ENCODE results near the gene BCAS3.

The BCAS3 gene

GRCh38 chr17:60717814-60718213, 40.2 kb downstream of the BCAS3 start:
- H3K4me3 ChIP-seq (ENCODE audit: low read depth, low read length): no peak overlapping the region
- DNase-seq (ENCODE audit: low read depth): no peak
- no peak for TF ChIP-seq CTCF (IDR thresholded peaks at IDR 0.05; ENCODE audit: insufficient read depth, low read depth, low read length, missing control alignments)

- DNase-seq (ENCODE audit: low read depth): peak; percentile 79
- TF ChIP-seq CTCF (IDR thresholded peaks at IDR 0.05; ENCODE audit: insufficient read depth, low read depth, low read length, missing control alignments): peak; percentile 81
- H3K4me3 ChIP-seq (ENCODE audit: low read depth, low read length): no peak overlapping the region
These were observed 43.3 kb downstream of the BCAS3 start for GRCh38 chr17:60720763-60721531.

GRCh38 chr17:60724647-60725046, 47.0 kb downstream of the BCAS3 start:
- TF ChIP-seq CTCF (IDR thresholded peaks at IDR 0.05; ENCODE audit: insufficient read depth, low read depth, low read length, missing control alignments): no peak
- DNase-seq (ENCODE audit: low read depth): peak; percentile 20

GRCh38 chr17:60729854-60730253, 52.2 kb downstream of the BCAS3 start:
- no peak for DNase-seq (ENCODE audit: low read depth)
- TF ChIP-seq CTCF (IDR thresholded peaks at IDR 0.05; ENCODE audit: insufficient read depth, low read depth, low read length, missing control alignments): no peak
- no peak overlapping the region for H3K4me3 ChIP-seq (ENCODE audit: low read depth, low read length)

More at GRCh38 chr17:60724647-60725046, 47.0 kb downstream of the BCAS3 start:
- H3K4me3 ChIP-seq (ENCODE audit: low read depth, low read length): no peak overlapping the region

DNA sequence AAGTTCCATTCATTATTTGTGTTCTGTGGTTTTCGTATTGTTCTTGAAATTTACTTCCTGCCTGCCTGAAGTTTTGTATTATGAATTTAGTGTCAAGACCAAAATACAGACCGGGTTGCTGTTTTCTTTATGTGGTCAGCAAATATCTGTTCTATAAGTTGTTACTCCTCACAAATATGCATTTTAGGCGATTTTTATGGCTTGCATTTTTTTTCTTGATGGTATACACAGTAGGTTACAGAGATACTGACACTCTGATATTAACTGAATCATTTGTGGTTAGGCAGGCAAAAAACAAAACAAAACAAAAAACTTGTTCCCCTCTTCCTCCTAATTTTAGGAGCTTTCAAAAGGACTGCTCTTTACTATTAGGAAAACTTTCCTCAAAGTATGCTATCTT, 52.6 kb downstream of the BCAS3 start:
- DNase-seq (ENCODE audit: low read depth): peak; percentile 2
- no peak overlapping the region for H3K4me3 ChIP-seq (ENCODE audit: low read depth, low read length)
- no peak for TF ChIP-seq CTCF (IDR thresholded peaks at IDR 0.05; ENCODE audit: insufficient read depth, low read depth, low read length, missing control alignments)

GRCh38 chr17:60738287-60738686, 60.6 kb downstream of the BCAS3 start:
- no peak for DNase-seq (ENCODE audit: low read depth)
- H3K4me3 ChIP-seq (ENCODE audit: low read depth, low read length): no peak overlapping the region
- no peak for TF ChIP-seq CTCF (IDR thresholded peaks at IDR 0.05; ENCODE audit: insufficient read depth, low read depth, low read length, missing control alignments)

DNA sequence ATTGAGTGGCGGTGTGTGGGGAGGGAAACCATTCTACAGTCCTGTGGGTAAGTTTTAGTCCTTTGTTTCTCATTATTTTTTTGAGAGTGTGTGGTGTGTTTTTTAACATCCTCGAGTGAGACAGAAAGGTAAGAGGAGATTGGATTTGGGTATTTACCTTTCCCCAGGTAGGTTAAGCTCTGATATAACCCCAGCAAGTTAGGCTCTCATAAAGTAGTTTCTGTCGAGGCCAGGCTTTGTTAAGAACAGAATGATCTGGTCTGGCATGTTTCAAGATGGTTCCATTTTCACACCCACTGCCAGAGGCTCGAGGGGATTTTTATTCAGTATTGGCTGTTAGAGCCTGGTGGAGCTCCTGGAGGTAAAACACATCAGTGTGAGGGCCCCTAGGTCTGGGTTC, 62.9 kb downstream of the BCAS3 start:
- H3K4me3 ChIP-seq (ENCODE audit: low read depth, low read length): no peak overlapping the region
- no peak for DNase-seq (ENCODE audit: low read depth)
- TF ChIP-seq CTCF (IDR thresholded peaks at IDR 0.05; ENCODE audit: insufficient read depth, low read depth, low read length, missing control alignments): no peak

Data from GM12865 (cell line).